T-helper 2 cell treated with Interferon-gamma antibody and Interleukin-4, amounts not matched to agents 100 ng/mL and 5 ng/mL, for 36 hours (primary cell): Measurements from ENCODE around the gene TNS3. TPM values are rescaled to one million over a fixed set of nuclear protein-coding genes. Genes with fewer than 3 reads are reported as not detected.

Experiments used
- intact Hi-C: fragments of 100-400 bp; cut with micrococcal nuclease; formaldehyde crosslinking; loops from one replicate; pipeline ENCODE4 v1.15.1; 2023
- total RNA-seq: library from RNA; stranded (reverse); gene quantifications from 2 replicates; pipeline ENCODE4 v1.2.3, GENCODE V29; 2022

Gene TNS3
- total RNA-seq, 1 donor from 2014 or later, result 0.20 TPM

DNA sequence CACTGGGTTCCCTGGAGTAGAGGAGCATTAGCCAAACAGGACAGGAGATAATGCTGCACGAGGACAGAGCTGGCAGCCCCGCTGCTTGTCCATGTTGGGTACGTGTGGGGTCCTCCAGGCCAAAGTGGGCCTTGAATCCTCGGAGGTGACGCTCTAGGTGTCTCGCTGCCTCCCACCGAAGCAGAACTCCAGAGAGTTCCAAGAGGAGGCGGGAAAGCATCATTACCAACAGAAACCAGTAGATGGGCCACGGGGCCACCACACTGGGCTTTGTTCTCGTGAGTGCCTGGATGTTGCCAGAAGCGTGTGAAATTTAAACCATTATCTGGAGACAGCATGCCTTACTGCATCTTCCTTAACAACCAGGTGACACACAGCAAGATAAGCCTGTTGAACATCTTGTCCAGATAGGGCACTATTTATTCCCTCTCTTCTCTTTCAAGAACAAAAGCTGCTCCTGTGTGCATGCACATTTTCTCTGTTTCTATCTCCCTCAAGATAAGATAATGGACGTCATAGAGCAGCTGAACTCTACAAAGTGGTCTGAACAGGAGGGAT is 56.8 kb downstream of the TNS3 start:
- intact Hi-C loops, result no loop called here

DNA sequence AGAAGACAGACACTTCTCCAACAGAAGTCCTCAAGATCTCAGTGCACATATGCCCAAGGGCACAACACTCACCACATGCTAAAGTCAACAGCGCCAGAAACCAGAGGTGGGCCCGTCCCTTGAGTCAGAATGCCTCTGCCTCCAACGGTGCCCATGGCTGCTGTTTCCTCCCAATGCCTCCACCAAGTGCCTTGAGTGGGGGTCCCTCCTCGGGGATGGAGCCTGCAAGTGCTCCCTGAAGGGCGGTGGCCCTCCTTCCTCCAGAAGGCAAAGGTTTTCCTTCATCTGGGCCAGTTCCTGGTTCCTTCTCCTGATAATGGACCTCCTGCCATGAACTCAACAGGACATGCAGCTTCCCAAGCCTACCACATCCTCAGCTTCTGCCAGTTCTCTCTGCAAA is 58.5 kb downstream of the TNS3 start:
- intact Hi-C loops, result no loop called here

DNA sequence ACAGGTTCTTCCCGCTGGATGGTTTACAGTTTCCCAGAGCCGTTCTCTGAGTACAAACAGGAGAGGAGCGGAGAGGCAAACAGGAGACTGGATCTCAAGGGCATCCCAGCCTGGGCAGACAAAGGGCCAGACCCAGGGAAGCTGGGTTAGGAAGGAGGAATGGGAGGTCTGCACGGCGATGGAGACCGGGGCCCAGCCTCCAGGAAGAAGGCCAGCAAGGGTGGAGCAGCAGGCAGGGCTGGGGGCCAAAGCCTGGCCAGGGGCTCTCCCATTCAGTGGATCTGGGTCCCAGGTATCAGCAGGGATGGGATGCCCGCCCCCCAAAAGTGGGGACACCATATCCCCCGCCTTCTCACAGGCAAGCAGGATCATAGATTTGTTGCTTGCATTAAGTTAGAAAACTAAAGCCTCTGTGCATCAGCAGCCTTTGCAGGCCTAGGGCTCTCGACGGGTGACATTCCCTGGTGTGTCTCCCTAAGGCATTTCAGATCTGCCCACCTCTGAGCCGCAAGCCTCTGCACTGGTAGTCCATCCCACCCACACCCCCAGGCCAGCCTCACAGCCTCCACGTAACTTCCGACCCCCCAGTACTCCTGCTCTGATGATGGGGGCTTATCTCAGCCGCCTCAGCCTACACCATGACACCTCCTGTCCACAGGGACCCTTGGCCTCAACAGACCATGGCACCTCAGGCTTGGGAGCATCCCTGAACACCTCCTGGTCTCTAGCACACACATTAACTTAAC is 59.9 kb downstream of the TNS3 start:
- intact Hi-C loops, result no loop called here

DNA sequence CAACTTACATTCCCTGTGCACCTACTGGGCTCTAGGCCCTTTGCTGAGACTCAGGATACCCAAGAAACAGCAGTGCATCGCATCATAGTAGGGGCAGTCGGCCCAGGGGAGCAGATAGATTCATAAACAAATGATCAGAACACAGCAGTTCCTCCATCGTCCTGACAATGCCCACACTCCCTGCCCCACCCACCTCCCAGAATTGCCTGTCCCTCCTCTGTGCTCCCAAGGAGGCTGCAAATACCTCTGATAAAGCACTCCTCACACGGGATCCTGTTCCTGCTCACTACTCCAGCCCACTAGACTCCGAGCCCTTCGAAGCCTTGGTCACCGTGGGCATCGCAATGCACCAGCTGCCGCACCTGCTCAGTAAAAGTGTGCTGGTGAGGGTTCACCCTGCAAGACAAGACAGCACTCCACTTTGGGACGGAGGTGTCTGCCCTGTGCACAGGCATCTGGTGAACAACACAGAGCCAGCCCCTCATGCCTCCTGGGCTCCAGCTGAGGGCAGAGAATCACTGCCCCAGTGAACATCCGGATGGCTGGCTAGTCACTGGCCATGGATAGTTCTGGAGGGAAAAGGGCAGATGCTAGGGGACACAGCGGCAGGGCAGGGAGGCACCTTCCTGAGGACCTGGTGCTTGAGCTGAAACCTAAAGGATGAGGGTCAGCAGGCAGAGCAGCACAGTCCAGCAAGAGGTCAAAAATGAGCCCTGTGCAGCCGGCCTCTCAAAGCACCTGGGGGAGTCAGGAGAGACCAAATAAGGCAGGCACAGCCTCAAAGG is 60.7 kb downstream of the TNS3 start:
- intact Hi-C loops, result no loop called here

DNA sequence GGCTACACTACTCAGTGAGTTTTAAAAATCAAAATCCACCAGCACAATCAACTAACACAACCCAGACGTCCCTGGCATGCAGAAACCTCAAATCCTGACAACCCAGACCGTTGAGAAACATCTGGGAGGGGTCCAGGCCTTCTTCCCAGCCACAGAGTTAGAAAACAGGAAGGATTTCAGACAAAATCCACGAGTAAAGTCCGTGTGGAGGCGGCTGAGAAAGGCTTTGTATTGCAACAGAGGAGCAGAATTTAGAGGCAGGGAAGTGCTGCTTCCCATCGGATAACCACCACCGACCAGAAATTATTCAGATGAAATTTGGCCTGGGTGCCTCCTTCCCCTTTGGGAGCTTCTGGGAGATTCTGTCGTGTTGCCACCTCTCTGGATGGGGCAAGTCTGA is 61.5 kb downstream of the TNS3 start:
- intact Hi-C loops, result no loop called here

DNA sequence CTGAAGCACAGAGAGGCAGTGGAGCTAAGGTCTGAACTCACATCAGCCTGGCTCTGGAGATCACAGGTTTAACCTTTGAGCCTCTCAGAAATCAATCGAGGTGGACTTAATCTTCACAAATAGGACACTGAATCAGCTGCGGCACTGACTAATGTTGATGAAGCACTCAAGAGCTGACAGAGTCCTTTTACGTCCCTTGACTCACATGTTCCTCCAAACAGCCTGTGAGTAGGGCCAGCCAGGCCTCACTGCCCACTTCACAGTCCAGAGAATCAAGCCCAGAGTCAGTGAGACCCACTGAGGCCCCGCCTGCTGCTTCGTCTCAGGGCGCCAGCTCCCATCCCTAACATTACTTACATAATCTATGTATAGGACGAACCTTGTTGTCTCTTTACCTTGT is 63.1 kb downstream of the TNS3 start:
- intact Hi-C loops, result no loop called here

DNA sequence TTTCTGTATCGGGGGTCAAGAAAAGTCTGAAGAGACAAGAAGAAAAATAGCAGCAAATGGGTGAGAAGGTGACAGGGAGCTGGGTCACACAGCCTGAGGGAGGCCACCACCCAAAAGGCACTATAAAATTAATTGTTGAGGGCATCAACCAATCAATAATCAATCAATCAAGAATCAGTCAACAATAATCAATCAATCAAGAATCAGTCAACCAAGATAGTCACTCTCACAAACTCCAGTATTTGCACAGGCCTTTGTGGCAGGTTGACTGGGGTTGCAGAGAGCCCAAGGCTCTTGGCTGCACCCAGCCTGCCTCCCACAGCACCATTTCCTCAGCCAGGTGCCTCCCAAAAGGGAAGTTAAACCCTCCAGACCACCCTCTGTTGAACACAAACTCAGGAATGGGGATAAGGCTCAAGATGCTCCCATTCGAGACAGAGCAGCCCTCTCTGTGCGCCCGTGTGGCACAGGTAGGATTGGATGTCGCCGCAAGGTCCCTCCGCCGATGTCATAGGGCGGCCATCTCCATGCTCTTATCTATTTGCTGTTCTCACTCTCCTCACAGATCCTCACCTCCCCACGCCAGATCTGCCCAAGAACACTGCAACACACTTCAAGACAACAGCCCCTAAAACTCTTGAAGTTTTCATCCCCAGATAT is 64.0 kb downstream of the TNS3 start:
- intact Hi-C loops, result no loop called here

DNA sequence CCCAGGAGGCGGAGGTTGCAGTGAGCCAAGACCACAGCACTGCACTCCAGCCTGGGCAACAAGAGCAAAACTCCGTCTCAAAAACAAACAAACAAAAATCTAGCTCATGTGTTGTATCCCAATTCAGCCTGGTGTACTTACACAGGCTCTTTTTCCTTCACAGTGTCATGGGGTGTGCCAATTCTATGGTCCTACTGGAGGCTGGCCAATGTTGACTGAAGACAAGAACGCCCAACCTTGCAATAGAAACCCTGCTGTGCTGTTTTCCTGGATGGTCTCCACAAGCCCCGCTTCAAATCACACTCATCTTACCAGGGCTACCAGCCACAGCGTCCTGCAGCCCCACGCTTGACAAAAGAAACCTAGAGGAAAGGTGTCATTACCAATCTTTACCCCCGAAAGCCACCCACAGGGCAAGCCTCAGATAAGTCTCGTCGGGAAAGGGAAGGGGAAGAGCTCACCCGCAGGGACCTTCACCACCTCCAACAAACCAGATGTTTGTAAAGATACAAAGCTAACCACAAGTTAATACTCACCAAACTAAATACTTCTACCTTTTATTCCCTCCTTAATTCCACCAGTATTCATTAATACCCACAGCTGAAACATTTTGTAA is 64.8 kb downstream of the TNS3 start:
- intact Hi-C loops, result no loop called here

DNA sequence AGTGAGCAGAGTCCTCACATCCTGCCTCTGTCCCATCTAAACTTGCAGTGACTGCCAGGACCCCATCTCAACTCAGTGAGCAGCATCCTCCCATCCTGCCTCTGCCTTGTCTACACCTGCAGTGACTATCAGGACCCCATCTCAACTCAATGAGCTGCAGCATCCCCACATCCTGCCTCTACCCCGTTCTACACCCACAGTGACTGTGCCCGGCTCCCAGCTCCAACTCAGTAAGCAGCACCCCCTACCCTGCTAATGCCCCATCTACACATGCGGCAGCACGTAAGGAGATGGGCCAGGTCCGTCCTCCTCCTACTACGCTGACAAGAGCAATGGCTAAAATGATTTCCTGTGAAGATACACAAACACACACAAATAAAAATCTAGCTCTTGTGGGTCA is 65.5 kb downstream of the TNS3 start:
- intact Hi-C loops, result no loop called here

DNA sequence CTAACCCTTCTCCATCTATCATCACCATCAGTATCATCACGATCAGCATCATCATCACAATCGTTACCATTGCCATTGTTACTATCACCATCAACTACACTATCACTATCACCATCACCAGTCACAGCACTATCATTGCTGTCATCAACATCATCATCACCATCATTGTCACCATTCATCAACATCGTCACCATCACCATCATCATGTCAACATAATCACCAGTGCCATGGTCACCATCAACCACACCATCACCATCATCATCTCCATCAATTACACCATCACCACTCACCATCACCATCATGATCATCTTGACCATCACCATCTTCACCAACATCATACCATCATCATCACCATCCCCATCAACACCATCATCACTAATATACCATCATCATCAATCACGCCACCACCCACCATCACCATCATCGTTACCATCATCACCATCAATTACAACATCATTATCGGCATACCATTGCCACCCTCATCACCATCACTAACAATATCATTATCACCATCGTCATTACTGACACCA is 66.5 kb downstream of the TNS3 start:
- intact Hi-C loops, result no loop called here

DNA sequence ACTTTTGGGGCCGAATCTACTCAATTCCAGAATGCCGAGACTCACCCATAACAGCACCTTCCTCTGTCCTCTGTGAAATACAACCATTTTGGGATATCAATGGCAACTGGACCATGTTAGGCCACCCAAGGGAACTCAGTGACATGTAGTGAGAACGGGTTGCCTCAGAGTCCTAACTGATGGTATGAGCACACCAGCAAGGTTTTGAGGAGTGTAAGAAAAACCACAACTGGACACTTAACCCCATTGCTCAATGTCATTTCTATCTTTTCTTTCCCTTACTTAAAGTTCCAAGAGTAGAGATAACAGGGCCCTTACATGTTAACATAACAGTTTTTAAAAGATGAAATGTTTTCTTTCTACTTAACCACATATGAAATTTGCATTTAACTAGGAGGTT is 67.1 kb downstream of the TNS3 start:
- intact Hi-C loops, result no loop called here

DNA sequence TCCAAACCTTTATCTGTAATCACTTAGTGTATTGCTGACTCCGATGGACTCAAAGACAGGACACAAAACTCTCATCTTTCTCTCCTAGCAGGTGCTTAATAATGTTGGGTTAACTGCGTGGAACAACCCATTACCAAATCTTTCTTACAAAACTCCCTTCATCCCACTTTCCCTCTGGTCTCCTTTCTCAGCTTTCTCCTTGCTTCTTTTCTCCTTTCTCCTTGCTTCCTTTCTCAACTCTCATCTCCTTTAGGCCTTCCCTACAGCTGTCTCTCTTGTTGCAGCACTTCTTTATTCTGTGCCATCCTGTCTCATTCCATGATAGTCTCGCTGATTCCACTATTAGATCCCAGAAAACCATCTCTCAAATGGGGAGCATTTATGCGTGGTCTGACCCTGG is 67.5 kb downstream of the TNS3 start:
- intact Hi-C loops, result no loop called here

DNA sequence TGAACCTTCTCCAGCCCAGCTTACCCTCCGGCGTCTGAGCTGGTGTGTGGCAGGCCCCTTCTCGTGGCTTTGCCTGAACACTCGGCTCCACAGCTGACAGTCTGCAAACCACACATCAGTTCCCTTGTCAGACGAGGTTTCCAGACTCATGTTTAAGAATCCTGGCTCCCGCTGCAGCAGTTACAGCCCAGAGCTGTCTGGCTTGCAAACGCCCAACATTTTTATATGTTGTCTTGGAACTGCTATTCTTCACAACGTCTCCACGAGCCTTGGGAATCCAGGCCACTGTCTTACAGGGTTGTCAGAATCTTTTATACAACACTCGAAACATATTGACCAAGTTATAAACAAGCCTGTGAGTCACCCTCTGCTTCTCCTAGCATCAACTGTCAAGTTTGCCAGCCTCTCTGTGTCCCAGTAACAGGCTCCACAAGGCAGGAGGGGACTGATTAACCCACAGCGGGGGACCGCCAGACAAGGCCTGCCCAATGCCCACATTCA is 68.1 kb downstream of the TNS3 start:
- intact Hi-C loops, result no loop called here

DNA sequence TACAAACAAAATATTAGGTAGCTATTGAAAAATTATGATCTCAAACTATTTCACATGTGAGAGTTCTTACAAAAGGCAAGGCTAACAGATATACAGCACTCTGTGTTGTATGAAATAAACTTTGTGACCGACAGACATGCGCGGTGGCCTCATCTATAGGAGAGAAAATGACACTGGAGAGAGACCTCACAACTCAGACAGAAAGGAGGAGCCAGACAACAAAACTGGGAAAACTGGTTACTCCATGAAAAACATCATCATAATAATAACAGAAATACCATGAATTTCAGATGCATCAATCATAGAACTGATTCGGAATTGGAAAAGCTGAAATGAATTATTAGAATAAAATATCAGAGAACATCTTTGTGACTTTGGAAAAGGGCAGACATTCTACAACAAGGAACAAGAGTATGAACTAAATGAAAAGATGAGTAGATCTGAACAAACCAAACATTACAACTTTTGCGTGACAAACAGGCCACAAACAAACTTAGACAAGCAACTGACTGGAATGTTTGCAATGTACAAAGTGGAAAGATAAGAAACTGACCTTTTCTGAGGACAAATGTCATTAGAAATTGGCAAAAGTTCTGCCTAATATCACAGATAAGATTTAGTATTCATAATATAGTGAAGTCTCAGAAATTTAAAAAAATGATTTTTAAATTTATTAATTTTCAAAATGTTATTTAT is 69.3 kb downstream of the TNS3 start:
- intact Hi-C loops, result no loop called here

DNA sequence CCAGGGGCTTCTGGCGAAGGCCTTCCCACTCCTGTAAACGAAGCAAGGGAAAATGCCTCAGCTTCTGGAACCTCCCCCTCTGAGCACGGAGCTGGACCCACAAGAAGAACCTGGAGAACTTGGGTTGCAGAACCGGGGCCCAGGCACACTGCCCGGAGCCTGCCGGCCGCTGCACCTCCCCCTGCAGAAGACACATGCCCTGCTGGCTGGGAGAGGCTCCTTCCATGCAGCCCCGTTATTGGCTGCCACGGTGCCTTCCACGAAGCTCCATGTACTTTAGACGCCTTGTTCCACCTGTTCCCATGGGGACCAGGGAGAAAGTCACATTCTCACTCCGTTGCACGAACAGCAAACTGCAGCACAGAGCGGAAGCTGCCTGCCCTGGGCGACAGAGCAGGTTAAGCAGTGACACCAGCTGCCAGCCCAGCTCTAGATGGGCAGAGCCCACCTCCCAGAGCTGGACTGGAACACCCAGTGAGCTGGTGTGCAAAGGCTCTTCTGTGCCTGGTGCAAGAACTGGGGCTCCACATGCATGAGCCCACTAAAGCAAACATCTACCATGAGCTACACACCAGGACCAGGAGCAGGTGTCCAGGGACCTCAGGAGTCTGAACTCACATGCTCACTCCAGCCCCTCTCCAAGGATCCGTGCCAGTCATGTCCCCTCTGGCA is 70.1 kb downstream of the TNS3 start:
- intact Hi-C loops, result no loop called here

DNA sequence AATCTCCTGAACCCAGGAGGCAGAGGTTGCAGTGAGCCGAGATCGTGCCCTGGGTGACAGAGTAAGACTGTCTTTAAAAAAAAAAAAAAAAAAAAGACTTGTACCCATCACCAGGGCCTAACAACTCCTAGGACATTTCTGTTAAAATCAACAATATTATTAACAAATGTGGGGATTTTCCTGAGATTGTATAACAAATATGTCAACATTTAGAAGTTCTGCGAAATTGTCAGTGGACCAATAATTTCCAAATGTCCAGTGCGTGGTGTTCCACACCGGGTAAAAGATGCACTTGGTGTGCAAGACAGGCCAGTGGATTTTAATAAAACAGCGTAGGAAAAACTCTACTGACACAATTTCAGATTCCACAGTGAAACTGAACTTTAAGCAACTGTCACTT is 71.1 kb downstream of the TNS3 start:
- intact Hi-C loops, result no loop called here

DNA sequence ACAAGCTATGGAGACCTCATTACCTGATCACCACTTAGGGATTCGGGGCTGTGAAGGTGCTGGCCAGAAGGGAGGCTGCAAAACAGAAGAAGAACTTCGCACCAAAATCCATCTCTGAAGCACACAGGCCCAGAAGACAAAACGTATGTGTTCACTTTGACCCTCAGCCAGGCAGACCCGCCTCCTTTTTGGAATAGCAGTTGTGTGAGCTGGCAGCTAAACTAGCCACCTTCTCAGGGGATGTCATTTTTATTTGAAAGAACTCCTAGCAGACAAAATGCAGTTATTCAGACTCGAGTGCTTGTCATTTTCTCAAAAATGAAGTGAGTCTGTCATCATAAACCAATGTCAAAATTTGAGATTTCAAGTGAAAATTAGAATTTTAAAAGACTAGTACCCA is 71.7 kb downstream of the TNS3 start:
- intact Hi-C loops, result no loop called here

DNA sequence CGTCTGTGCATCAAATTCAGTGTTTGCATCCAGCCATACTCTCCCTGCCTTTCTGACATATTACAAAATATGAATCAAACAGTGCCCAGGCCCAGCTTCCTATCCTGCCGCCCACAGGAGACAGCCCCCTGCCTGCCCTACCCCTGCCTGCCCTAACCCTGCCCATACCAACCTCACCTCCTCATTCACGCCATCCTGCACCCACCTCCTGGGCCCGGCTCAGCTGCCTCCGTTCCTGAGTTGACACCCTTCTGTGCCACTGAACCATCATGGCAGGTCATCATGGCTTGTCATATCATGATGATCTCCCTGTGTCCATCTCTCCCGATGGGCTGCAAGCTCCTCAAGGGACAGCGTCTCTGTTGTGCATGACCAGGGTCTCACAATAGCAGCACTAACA is 72.3 kb downstream of the TNS3 start:
- intact Hi-C loops, result no loop called here

DNA sequence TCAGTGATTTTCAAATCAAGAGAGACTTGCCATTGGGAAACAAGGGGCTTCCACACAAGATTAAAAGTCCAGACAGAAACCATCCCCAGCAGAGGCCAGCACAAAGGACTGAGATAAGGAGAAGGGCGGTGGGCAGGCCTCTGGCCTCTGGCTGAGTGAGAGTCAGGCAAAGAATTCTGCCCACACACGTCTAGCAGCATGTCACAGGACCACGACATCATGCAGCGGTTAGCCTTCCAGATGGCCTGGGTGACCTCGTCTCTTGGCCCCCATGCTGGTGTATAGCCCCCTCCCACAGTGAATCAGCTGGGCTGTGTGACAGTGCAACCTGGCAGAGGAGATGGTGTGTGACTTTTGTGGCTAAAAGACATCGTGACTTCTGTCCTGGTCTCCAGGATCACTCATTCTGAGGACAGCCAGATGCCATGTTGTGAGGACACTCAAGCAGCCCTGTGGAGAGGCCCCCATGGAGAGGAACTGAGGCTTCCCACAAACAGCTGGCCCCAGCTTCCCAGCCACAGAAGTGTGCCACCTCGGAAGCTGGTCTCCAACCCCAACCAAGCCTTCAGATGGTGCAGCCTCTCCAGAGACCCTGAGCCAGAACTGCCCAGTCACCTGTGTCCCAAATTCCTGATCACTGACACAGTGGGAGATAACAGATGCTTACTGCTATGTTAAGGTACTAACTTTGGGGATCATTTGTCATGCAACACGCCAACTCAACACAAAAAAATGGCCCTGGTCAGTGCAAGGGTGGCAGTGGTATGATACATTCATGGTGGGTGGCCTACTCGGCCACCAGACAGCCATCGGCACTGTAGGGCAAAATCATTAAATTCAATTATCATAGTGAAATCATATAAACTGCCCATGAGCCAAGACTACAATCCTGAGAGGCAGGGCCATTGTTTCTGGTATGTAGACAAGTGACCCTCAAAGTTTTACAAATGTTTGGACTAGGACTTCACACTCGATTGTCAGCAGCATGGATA is 73.2 kb downstream of the TNS3 start:
- intact Hi-C loops, result no loop called here
